HG03097 (cell line): ENCODE results near the gene TMEM218.

Source experiments
- ATAC-seq: cut with Tn5 transposase; IDR thresholded peaks from one replicate; pipeline ENCODE4 v1.9.1; 2021; ENCODE audit not compliant: unreplicated experiment, low FRiP score

Gene TMEM218

GRCh38 chr11:125132071-125132470 is 20.6 kb upstream of the TMEM218 start:
- ATAC-seq: no peak

GRCh38 chr11:125129316-125129993 is 18.0 kb upstream of the TMEM218 start:
- no peak for ATAC-seq

GRCh38 chr11:125128450-125128849 is 17.0 kb upstream of the TMEM218 start:
- ATAC-seq: no peak

- no peak for ATAC-seq
Measured at GRCh38 chr11:125124618-125124992, 13.2 kb upstream of the TMEM218 start.

GRCh38 chr11:125123947-125124617 is 12.7 kb upstream of the TMEM218 start:
- ATAC-seq: no peak

- ATAC-seq: no peak
Measured at GRCh38 chr11:125123194-125123946, 11.9 kb upstream of the TMEM218 start.

GRCh38 chr11:125117429-125117828 is 6.0 kb upstream of the TMEM218 start:
- ATAC-seq: no peak

GRCh38 chr11:125114518-125114917 is 3.1 kb upstream of the TMEM218 start:
- no peak for ATAC-seq

GRCh38 chr11:125112208-125112604 is 780 bp upstream of the TMEM218 start:
- no peak for ATAC-seq

- ATAC-seq: no peak
Measured at GRCh38 chr11:125111001-125111342, 454 bp downstream of the TMEM218 start.

GRCh38 chr11:125110506-125110905 is 920 bp downstream of the TMEM218 start:
- no peak for ATAC-seq

- no peak for ATAC-seq
Measured at GRCh38 chr11:125108469-125108868, 3.0 kb downstream of the TMEM218 start.

- ATAC-seq: no peak
Measured at GRCh38 chr11:125105926-125106325, 5.5 kb downstream of the TMEM218 start.

GRCh38 chr11:125102510-125102909 is 8.9 kb downstream of the TMEM218 start:
- ATAC-seq: no peak

GRCh38 chr11:125102025-125102424 is 9.4 kb downstream of the TMEM218 start:
- no peak for ATAC-seq

- ATAC-seq: no peak
Measured at GRCh38 chr11:125101596-125101995, 9.8 kb downstream of the TMEM218 start.

GRCh38 chr11:125100136-125100535 is 11.3 kb downstream of the TMEM218 start:
- no peak for ATAC-seq

GRCh38 chr11:125094731-125095130 is 16.7 kb downstream of the TMEM218 start:
- no peak for ATAC-seq

GRCh38 chr11:125093502-125093901 is 17.9 kb downstream of the TMEM218 start:
- ATAC-seq: no peak

GRCh38 chr11:125092669-125093068 is 18.8 kb downstream of the TMEM218 start:
- no peak for ATAC-seq

GRCh38 chr11:125091877-125092664 is 19.4 kb downstream of the TMEM218 start:
- ATAC-seq: no peak
